Muscle of back (tissue), 11 donors: ENCODE measurements around the gene YY1. TPM values are rescaled to one million over a fixed set of nuclear protein-coding genes. Genes with fewer than 3 reads are reported as not detected.
"Not testable (repeated sequence)": the region's sequence is repeated elsewhere in the genome, so short reads cannot be mapped to it uniquely, and the experiment has no call there.

Experiments
- DNase-seq, 3 donors: peaks; one replicate each; pipeline versions ENCODE4 v3.0.0 to v3.0.0-alpha.2; 2013
- polyA plus RNA-seq, 10 donors: library from polyadenylated mRNA; unstranded; fragments of 120-200 nt; gene quantifications; one replicate each; pipeline ENCODE4 v1.2.1, GENCODE V29; 2013; ENCODE audit not compliant: insufficient read length in 10 of 10

YY1 gene
- polyA plus RNA-seq, 10 donors = 62.4 to 90.3 (median 75.2) TPM

DNA sequence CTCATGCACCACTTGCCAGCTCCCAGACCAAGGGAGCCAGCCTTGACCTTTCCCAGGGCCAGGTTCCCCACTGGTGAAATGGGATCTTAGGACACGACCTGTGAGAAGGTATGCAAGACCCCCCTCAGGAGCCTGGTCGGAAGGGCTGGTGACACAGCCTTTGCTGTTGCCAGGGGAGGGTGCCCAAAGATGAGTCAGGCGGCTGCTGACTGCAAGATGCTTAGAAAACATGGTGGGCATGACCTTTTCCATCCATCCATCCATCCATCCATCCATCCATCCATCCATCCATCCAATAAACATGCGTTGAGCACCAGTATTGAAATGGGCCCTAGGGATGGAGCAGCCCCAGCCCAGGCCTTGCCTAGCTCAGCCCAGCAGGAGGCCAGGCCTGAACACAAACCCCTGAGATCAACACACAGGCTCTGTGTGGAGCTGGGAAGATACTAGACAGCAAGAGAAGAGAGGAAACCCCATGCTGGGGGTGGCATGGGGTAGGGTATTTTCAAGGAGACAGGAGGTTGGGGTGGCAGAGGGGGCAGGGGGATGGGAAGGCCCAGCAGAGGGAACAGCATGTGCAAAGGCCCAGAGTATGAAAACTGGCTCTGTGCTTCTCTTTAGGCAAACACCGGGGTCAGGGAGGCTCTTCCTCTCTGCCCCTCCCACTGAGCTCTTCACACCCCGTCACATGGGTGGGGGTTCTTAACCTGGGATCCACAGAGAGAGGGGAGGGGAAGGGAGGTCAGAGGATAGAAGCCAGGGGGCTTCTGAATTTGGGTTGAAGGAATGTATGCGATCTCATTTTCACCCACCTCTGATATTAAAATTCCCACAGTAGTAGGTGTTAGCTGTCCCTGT is 26.2 kb upstream of the YY1 start:
- no peak for DNase-seq

DNA sequence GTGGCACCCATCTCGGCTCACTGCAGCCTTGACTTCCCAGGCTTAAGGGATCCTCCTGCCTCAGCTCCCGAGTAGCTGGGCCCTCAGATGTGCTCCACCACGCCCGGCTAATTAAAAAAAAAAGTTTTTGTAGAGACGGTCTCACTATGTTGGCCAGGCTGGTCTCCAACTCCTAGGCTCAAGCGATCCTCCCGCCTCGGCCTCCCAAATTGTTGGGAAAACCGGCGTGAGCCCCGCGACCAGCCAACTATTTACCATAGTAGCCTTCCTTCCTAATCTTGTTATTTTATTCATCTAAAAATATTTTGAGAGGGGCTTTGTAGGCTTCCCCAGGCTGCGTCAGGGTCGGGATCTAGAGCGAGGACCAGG is 25.4 kb upstream of the YY1 start:
- no peak for DNase-seq

DNA sequence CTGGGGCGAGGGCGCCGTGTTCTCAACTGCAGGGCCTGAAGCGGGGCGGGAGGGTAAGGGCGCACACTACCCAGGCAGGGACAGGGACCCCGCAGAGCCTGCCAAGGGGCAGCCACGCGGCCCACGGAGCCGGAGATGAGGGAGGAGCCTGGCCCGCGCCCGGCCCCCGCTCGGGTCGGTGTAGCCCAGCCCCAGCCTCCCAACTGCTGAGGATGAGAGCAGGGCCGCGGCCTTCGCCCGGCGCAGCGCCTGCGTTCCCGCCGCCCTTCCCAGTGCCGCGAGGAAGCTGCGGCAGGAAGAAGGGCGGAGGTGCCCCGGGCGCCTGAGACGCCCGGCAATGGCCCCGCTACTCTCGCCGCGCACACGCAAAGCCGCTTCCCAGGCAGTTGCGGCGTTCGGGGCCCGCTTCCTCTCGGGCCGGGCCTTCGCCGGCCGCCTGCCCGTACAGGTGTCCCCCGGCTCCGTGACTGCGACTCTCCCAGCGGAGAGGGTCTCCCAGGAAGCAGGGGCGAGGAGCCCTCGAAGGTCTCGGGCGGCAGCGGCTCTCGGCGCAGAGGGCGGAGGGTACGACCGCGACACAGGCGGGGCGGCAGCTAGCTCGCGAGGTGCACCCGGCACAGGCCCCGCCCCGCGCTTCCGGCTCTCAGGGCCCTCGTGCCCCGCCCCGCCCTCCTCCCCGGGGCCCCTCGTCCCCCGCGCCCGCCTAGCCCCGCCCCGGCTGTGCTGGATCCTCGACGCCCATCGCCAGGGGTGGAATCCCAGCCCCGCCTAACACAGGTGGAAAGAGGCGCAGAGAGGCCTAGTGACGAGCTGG is 24.8 kb upstream of the YY1 start:
- peak; percentile 63 to 91 (median 81) for DNase-seq

DNA sequence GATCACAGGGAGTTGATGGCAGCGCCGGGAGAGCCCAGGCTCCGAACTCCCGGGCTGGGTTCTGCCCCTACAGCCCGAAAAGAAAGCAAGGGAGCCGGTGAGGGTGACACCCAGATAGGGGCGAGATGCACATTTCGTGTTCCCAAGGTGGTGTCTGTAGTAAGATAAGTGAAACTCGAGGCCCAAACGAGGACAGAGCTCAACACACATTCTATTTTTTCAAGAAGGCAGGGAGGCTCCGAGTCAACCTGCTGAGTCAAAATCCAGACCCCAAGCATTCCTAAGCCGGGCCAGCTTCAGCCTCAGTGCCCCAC is 24.2 kb upstream of the YY1 start:
- DNase-seq = no peak

DNA sequence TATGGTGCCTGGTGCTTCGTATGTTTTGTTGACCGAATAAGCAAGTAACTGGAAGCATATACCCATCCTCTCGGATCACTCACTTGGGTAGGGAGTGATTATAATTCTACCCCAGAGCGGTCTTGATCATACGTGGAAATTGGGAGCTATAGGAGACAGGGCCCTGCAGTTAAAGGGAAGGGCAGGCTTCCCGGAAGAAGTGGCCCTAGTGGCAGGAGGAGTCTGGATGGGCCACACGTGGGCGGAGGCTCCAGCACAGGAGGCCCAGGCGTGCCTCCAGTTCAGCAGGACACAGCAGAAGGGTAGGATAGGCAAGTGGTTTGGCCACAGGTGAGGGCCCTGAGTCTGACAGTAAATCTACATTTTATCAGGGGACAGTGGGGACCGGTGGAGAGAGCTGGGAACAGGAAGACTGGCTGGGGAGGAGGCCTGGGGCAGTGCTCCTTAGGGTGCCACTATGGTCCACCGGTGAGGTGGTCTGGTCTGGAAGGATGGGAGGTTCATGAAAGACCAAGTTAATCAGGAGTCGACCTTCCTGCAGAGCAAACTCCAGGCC is 23.5 kb upstream of the YY1 start:
- no peak for DNase-seq

DNA sequence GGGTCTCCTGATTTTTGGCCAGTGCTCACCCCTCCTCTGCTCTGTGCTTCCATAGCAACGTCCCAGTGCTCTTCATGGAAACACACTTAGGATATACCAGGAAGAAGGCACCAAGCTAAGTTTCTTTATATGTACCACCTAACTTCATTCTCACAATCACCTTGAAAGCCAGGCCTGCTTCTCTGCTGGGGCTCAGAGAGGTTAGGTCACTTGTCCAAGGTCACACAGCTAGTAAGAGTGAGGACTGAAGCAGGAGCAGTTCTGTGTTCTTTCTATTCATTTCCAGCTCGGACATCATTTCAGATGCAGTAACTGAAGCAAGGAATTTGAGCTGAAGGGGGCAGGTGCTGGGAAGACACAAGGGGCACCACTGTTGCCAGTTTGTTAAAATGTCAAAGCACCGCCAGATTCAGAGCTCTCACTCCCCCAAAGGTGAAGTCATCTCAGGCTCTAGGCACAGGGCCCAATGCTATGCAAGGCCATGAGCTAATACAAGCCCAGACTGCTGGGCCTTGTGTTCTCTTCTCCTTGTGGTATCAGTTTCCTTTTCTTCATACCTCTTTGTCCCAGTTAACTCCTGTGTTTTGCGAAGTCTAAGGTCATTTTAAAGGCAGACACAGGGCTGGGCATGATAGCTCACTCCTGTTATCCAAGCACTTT is 19.7 kb upstream of the YY1 start:
- DNase-seq = no peak

DNA sequence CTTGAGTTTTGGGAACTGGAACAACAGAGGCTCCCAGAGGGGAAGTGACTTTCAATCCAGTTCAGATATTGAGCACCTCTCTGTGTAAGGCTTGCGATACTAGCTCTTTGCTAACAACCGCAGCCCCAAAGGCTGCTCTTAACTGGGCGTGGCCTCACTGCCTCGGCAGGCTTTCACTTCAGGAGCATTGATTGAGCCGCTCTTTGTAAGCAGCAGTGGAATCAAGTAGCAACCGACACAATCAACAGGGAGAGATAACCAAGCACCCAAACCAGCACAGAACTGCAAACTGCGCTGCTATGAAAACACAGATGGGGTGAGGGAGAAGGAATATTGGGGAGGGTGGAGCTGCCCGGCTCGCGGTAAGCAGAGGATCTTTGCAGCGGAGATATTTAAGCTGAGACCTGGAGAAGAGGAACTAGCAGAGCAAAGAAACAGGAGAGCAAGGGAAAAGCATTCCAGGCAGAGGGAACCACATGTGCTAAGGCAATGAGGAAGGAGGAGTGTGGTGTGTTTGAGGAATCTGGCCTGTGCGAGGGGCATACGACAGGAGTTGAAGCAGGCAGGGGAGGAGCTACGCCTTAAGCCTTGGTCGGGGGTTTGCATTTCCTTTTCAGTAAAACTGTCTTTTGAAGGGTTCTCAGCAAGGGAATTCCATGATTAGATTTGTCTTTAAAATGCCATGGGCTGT is 17.3 kb upstream of the YY1 start:
- DNase-seq = peak in 2 of 3 donors; percentile 56 to 83

DNA sequence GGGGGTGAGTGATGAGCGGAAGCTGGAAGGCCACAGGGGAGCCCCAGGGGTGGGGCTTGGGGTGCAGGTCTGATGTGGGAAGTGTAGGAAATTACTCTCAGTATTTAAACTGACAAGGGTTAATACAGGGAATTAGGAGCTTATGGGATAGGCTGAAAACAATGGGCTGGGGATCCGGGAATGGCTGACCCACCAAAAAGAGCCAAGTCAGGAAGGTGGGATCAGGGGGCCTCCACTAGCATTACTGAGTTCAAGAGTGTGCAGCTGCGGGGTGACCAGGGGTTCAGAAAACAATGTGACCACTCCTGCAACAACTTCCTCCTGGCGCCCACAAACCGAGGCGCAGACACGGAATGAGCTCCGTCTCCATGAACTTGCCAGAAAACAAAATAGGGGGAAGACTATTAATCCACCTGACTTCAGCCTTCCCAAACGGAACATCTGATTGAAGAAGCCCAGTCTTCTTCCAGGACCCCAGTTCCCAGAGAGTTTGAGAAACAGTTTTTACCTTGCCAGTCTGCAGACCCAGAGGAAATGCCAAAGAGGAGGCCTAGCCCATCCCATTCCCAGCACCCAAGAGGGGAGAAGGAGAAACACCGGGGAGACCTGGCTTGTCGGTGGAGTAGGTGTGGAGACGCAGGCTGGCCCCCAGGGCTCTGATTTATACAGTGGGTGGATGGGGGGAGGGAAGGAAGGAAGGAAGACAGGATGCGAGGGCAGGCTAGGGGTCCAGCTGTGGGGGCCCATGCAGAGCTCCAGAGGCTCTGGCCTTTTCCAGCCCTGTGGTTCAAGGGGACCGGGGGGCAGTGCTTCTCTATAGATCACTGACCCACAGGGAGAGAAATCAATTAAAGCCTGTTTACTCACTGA is 16.5 kb upstream of the YY1 start:
- DNase-seq = peak in 1 of 3 donors; percentile 47

DNA sequence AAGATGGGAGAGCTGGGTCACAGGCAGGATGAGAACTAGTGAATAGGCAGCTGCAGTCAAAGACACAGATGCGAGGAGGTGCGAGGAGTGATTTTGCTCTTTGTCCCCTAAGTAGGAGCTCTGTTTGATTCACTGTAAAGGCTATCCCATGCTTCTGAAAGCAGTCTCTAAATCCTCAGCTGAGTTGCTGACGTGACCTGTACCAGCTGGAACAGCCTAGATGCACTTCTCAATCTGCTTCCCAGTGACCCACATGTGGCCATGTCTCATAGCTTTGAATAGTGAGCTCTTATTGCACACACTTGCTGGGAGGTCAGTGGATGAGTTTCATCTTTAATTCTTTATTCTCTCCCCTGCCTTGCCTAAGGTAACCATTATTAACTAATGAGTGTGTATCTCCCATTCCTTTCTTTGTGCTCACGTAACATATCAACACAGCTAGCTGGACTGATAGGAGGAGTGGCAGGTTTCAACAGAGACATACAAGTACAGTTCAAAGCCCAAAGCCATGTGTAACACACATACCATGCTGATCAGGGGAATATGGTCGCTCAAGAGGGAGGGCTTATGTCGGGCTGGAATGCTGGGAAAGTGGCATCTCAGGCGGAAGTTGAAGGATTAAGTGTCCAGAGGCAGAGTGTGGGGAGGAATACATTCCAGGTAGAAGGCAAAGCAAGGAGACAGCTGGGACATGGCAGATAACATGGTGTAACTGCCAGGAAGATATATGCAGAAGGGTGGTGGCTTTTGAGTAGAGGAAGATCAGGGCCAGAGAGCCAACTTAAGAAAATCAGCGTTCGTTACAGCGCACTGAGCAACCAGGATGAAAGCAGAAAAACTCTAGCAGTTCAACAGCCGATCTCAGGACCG is 15.4 kb upstream of the YY1 start:
- no peak for DNase-seq

DNA sequence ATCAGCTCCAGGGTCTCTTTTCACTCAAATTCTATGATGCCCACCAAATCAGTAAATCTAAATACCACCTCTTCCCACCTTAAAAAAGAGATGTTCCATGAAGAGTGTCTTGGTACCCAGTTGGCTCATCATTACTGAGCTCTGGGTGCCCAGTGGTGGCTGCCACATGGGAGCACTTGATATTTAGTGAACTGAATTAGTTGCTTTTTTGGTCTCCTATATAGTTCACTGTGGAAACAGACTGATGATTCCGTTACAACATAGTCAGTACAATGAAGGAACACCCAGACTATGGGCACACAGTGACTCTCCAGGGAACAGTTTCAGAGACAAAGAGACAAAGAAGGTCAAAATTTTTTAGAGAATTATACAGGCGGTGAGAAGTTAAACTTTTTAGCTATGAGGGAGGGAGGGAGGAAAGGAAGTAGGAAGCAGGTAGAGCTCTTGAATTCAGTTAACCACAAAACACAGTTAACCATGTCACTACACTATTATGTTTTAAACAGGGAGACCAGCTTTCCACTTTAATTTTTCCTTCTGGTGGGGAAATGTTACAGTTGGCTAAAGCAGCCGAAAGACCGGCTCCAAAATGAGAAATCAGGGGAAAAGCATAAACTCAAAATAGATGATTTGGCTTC is 14.6 kb upstream of the YY1 start:
- no peak for DNase-seq

DNA sequence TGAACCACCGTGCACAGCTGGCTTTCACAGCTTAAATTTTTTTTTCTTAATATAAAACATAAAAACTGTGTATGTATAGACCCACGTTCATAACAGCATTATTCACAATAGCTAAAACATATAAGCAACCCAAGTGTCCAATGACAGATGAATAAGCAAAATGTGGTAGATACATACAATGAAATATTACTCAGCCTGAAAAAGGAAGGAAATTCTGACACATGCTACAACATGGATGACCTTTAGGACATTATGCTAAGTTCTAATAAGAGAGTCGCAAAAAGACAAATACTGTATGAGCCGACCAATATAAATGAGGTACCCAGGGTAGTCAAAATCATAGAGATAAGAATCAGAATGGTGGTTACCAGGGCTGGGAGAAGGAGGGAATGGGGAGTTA is 13.8 kb upstream of the YY1 start:
- no peak for DNase-seq

DNA sequence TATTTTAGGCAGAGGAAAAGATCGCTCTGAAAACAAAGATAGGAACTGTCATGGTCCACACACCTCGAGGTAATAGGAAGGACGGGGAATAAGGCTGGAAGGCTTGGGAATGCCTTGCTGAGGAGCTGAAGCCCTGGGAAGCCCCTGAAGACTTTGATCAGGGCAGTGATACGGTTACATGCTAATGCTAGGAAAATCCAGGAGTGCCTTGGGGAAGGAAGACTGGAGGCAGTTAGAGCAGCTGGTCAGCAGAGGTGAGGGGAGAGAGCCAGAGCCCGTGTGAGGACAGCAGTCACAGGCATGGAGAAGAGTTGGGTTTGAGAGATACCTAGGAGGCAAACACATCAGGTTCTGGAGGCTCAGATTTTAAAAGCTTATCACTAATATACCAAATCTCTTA is 8.6 kb upstream of the YY1 start:
- no peak for DNase-seq

DNA sequence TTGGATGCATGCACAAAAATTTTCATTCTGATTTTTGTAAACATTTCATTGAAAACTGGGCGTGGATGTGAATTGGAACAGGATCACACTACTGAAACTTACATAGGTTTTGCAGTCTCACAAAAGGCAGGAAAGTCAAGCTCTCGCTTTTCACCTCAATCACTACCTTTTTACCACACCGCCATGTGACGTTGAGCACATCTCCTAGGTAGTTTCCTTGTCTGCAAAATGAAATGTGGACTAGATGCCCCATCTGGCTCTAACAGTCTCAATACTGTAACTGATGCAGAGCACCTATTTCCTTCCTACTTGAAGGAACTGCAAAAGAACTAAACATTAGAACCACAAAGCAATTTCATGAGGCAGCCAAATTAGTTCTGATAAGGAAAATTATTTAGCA is 4.4 kb upstream of the YY1 start:
- DNase-seq = no peak

DNA sequence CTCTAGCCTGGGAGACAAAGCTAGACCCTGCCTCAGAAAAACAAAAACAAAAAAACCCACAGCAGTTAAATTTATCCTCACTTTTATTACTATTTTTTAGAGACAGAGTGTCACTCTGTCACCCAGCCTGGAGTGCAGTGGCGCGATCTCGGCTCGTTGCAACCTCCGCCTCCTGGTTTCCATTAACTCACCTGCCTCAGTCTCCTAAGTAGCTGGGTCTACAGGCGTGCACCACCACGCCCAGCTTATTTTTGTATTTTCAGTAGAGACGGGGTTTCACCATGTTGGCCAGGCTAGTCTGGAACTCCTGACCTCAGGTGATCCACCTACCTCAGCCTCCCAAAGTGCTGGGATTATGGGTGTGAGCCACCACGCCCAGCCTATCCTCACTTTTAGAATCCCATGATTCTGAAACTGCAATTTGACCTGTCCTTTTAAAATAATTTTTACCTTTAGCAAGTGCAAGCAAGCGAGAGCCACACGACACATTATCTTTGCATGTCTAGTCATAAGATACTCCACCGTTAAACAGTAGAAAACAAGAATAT is 2.6 kb upstream of the YY1 start:
- not testable (repeated sequence) for DNase-seq

DNA sequence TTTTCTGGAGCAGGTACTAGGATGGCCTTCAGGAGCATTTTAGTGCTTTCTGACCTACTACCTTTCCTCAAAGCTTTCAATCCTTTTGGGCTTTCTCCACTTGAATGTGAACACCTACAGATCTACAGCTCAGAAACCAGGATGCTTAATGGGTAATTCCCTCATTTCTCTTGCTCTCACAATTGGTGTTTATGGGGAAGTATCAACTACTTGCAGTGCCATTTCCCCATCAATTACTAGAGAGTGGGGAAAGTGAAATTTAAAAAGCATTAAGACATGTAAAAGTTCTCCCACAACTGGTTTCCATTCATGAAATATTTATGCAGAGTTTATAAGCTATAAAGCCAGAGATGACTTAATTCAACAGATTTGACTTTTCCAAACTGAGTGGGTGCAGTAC is 2.1 kb upstream of the YY1 start:
- no peak for DNase-seq

DNA sequence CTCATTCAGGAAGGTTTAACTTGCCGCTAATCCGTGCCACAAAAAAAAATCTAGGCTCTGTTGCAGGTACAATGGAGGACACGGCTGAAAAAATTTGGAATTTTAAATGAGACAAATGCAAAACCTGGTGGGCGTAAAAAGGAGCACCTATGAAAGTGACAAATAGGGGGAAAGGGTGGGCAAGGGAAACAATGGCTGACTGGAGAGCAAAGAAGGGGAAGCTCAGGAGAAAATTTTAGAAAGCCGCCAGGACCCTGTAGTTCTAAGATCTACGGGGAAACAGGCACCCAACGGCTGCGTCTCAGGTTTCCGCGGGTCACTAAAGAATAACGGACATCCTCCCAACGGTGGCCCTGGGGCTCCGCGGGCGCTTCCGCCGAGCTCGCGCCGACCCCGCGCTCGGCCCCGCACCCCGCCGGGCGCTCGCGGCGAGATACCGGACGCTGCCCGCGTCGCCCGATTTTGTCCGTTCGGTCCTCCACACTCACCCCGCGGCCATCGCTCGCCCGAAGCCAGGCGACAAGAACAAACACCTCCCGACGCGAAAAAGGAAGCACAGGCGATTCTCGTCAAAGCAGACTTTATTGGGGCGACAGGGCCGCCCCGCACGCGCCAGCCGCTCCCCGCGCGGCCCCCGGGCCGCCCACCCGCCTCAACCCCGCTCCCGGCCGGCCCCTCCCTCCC is 1.1 kb upstream of the YY1 start:
- DNase-seq = peak in 1 of 3 donors; percentile 63

DNA sequence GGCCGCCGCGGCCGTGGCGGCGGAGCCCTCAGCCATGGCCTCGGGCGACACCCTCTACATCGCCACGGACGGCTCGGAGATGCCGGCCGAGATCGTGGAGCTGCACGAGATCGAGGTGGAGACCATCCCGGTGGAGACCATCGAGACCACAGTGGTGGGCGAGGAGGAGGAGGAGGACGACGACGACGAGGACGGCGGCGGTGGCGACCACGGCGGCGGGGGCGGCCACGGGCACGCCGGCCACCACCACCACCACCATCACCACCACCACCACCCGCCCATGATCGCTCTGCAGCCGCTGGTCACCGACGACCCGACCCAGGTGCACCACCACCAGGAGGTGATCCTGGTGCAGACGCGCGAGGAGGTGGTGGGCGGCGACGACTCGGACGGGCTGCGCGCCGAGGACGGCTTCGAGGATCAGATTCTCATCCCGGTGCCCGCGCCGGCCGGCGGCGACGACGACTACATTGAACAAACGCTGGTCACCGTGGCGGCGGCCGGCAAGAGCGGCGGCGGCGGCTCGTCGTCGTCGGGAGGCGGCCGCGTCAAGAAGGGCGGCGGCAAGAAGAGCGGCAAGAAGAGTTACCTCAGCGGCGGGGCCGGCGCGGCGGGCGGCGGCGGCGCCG is 381 bp downstream of the YY1 start:
- DNase-seq = peak in 2 of 3 donors; percentile 31 to 70
